GM19467 (cell line): Measurements from ENCODE around the gene TOMM20.
A peak's percentile ranks its signal among the peaks of the same experiment; 100 is the strongest.

ENCODE experiments used
- ATAC-seq: cut with Tn5 transposase; IDR thresholded peaks from one replicate; pipeline ENCODE4 v1.9.1; 2021; ENCODE audit warnings: mild to moderate bottlenecking, moderate library complexity; ENCODE audit not compliant: unreplicated experiment

The TOMM20 gene

DNA sequence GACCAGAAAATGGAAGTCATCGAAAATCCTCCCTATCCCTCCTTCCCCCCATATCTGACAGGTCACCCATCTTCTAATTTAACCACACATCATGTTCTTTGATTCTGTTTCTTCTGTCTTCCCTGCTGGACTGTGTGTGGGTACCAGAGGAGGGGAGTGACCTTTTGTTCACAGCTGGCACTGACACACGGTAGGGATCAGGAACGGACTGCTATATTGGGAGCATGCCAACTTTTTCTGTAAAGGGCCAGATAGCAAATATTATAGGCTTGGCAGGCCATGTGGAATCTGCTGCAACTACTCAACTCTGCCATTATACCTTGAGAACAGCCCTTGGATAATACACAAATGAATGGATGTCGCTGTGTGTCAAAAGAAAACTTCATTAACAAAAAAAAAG, 7.5 kb upstream of the TOMM20 start:
- no peak for ATAC-seq

DNA sequence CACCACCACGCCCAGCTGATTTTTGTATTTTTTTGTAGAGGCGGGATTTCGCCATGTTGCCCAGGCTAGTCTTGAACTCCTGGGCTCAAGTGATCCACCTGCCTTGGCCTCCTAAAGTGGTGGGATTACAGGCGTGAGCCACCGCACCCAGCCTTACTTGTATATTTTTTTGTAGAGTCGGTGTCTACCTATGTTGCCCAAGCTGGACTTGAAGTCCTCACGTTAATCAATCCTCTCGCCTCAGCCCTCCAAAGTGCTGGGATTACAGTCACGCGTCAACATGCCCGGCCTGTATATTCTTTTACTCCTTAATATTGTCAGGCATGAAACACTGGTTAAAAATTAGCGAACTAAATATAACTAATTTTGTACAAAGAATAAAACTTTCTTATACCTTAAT, 5.5 kb upstream of the TOMM20 start:
- ATAC-seq: no peak

DNA sequence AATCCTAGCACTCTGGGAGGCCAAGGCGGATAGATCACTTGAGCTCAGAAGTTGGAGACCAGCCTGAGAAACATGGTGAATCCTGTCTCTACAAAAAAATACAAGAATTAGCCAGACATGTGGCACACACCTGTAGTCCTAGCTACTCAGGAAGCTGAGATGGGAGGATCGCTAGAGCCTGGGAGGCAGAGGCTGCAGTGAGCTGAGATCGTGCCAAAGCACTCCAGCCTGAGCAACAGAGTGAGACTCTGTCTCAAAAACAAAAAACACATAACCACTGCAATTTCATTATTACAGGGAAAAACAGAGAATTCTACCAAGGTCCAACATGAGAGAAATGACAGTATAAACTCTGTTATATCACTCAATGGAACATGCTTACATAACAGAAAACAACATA, 4.4 kb upstream of the TOMM20 start:
- ATAC-seq: no peak

DNA sequence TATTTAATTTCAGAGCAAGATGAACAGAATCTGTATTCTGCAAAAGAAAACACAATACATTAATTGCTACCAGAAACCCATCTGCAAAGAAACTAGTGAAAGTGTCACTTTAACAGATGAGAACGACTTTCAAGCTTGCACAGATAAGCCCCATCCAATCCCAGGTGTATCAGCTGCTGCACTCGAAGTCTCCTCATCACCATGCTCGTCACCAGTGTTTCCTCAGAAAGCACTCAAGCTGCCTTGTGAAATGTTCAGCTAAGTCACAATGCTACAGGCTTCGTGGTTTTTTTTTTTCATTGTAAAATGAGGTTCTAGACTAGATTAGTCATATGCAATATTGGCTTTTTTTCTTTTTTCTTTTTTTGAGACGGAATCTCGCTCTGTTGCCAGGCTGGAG, 3.3 kb upstream of the TOMM20 start:
- no peak for ATAC-seq

DNA sequence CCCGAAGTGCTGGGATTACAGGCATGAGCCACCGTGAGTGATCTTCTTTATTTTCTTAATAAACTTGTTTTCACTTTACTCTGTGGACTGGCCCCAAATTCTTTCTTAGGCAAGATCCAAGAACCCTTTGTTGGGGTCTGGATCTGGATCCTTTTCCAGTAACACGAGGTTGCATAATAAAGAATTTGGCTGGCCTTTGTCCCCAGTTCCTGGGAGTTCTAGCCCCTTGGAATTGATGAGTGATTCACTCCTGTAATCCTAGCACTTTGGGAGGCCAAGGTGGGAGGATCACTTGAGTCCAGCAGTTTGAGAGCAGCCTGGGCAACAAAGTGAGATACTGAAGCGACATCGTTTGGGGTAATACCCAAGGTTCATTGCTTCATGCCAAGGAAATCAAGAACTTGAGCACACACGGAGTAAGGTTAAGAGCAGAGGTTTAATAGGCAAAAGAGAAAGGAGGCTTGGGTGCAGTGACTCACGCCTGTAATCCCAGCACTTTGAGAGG, 2.2 kb upstream of the TOMM20 start:
- no peak for ATAC-seq

DNA sequence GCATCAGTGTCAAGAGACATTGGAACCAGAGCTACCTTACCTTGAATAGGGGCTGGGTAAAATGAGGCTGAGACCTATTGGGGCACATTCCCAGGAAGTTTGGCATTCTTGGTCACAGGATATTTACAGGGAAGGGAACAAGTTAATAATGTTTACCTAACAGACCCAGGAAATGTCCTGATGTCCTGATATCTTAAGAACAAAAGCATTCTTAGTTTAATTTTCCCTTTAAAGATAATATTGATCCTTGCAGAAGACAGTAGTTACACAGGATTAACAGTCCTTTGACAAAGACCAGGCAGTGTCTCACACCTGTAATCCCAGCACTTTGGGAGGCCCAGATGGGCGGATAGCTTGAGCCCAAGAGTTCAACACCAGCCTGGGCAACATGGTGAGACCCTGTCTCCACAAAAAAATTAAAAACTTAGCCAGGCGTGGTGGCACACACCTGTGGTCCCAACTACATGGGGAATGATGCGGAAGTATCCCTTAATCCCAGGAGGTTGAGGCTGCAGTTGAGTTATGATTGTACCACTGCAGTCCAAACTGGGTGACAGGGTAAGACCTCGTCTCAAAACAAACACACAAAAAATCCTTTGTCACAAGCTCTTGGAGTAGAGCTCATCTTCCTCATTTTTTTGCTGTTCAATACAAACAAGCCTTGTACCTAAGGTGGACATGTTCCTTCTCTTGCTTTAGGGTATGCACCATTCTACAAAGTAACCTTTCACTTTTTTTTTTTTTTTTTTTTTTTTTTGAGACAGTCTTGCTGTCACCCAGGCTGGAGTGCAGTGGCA, 1.3 kb upstream of the TOMM20 start:
- ATAC-seq: no peak

DNA sequence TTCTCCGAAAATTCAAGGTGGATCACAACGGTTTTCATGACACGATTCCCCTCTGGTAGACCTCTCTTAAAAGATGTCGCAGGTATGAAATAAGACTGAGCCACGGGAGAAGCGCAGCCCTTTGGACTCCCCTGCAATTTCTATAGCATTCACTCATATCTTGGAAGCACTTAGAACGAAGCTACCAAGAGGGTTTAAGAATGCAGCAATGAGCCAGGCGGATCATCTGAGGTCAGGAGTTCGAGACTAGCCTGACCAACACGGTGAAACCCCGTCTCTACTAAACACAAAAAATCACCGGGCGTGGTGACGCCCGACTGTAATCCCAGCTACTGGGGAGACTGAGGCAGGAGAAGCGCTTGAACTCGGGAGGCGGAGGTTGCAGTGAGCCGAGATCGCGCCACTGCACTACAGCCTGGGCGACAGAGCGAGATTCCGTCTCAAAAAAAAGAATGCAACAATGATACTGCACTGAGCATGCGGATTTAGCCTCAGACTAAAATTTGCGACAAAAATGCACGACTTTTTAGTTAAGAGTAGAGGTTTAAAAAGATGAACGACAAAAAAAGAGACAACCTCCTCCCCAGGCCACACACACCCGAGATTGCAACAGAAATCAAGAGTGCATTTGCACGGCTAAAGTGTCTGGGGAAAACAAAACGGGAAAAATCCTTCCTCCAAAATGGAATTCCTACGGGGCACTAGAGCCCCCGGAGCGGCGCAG, 743 bp downstream of the TOMM20 start:
- no peak for ATAC-seq

DNA sequence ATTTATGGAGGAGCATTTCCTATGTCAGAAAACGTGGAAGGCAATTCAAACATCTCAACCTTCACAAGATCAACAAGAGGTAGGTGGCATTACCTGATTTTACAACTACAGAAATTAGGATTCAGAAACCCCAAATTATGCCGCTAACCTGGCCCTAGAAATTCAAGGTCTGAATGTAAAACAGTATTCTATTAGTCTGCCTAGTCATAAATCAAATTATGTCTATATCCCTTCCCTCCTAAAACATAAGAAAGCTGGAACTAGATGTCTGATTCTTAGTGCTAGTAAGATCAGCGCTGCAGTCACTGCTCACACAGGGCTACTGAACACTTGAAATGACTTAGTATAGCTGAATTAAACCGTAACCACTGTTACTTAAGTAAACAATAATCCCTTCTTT, 1.4 kb downstream of the TOMM20 start:
- no peak for ATAC-seq

DNA sequence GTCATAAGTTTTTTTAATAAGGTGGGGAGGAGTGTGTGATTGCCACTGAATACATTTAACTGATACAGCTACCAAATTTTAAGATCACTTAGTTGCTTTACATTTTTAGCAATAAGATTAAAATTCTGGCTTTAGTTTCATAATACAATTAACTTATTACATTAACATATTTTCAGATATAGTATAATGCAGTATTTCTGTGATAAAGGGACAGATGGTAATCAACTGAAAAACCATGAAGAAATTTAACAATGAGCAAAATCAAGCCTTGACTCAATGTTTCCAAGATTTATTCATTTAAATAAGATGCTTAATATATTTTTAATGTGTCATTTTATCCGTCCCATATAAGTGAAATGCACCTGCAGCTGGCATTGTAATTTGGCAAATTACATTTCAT, 4.0 kb downstream of the TOMM20 start:
- ATAC-seq: no peak

DNA sequence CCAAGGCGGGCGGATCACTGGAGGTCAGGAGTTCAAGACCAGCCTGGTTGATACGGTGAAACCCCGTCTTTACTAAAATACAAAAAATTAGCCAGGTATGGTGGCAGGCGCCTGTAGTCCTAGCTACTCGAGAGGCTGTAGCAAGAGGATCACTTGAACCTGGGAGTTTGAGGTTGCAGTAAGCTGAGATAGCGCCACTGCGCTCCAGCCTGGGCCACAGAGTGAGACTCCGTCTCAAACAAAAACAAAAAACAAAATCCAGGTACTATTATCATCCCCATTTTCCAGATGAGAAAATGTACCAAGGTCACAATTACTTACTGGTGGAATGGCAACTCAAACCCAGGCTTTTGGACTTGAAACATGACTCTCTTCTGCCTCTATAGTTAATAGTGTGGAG, 4.5 kb downstream of the TOMM20 start:
- no peak for ATAC-seq

DNA sequence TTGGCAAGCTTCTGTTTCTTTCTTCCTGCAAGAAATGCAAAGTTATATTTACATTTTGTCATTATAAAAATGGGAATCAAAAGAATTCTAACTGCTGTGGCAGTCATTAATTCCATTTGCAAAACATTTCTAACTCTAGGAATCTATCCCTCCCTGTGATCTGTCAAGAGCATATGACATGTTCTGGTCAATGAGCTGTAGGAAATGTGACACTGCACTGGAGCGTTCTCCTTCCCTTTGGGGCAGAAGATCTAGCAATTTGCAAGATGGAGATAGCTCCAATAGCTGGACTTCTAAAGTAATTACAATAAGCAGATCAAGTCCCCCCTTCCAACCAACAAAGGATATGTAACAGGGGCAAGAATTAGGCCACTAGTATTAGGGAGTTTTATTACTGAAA, 6.3 kb downstream of the TOMM20 start:
- ATAC-seq: no peak

DNA sequence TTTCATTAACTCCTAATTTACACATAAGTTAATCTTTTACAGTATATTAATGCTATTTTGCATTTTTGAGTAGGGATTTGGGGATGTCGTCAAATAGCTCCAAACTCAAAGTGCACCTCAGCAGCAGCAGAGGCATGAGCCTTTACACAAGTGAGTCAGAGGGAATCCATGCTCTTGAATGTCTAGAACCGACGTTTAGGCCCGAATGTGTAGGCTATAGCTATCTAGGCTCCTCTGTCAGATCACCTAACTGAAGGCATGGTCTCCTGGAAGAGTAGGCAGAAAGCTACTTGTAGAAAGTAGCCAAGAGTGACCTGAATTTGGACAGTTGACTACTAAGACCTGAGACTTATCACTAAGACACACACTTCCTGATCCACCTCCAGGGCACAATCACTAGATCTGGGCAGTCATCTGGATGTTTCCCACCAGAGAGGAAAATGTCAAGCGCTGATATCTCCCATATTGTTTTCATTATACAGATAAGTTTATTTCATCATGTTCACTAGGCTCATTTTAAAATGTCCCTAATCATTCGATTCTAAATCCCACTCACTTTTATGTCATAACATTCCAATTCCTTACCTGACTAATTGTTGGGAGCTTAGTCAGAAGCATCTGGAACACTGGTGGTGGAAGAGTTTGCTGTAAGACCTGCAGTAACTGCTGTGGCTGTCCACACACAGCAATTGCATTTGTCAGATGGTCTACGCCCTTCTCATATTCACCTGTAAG, 15.3 kb downstream of the TOMM20 start:
- no peak for ATAC-seq

DNA sequence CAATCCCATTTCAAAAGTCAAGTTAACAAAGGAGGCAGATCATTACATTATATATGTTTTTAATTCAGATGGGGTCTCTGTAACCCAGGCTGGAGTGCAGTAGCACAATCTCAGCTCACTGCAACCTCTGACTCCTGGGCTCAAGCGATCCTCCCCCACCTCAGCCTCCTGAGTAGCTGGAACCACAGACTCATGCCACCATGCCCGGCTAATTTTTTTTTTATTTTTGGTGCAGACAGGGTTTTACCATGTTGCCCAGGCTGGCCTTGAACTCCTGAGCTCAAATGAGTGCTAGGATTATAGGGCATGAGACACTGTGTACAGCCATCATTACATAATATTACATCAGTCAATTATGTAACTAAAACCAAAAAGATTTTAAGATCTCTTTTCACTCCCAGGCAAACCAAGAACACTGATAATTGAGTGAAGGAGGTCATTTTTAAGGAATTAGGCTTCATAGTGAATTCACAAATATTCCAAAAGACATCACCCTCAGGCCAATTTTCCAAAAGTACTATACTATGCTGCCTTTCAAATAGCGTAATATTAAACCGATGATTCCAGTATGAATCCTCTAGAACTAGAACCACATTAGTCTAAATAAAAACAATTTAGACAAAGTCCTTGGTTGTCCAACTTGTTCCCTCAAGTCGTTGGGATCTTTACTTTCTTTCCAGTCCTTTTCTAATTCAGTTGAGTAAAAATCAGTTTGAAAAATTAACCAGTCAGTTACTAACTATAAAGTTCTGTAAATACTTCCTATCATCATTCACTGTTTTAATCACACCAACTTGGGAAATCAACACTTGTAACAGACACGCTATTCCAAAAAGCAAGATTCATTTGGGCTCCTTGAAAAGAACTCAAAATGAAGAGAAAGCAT, 16.1 kb downstream of the TOMM20 start:
- no peak for ATAC-seq

DNA sequence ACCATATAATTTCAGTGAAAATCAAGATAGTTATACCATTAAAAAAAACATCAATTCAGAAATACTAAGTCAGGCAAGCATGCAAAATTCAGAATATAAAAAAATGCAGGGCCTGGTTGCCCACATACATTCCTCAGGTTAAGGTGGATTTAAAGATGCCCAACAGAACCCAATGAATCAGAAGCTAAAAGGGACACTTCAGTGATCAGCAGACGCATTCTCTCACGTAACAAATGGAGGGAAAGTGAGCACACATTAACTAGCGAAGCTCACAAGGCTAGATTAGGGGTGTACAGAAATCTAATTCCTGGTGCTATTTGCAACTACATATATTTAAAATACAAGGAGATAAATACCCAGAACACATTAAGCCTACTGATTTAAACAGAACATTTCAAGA, 17.5 kb downstream of the TOMM20 start:
- no peak for ATAC-seq

DNA sequence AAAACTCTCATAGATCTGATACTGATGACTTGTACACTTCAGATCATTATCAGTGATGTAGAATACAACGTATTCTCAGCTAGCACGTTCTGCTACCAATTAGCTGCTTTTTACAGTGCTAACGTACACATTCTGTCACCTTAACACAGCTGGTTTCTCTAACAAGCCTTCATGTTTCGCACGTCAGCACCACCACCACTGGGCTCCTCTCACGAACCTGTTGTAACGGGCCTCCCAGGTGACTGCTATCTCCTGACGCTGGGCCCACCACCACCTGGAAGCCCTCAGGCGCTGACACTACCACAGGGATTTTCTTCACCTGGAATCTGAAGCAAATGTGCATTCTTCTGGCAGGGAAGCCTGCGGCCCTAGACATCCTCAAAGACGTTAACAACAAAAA, 19.8 kb downstream of the TOMM20 start:
- ATAC-seq: no peak

DNA sequence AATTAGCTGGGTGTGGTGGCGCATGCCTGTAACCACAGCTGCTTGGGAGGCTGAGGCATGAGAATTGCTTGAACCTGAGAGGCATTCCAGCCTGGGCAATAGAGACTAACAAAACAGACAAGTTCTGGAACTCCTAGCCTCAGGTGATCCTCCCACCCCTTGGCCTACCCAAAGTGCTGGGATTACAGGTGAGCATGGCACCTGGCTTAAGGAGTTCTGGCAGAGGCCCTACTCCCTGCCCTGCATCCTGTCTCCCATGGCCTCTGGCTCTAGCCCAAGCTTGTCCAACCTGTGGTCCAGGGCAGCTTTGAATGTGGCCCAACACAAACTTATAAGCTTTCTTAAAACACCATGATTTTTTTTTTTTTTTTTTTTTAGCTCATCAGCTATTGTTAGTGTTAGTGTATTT, 20.4 kb downstream of the TOMM20 start:
- ATAC-seq: no peak

DNA sequence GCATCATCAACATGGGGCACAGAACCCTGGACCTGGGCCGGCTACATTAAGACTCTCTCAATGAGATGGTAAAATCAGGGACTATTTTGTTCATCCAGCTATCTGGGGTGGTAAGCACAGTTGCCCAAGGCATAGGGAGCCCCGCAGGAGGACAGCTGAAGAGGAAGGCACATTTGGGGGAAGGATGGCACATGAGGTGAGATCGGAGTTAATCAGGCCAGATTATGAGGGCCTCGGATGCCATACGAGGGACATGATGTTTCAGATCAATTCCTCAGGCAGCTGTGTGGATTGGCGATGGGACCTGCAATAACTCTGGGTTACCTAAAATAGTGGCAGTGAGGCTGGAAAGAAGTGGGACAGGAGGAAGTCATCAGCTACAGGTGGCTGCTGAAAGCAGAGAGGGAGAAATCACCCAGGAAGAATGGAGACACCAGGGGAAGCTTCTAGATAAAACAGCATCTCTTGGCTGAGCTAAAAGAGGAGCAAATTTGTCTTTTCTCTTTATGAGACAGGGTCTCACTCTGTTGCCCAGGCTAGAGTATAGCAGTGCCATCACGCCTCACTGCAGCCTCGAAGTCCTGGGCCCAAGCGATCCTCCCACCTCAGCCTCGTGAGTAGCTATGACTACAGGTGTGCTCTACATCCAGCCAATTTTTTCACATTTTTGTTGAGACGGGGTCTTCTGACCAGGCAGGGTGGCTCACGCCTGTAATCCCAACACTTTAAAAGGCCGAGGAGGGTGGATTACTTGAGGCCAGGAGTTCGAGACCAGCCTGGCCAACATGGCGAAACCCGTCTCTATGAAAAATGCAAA, 21.1 kb downstream of the TOMM20 start:
- ATAC-seq: no peak

DNA sequence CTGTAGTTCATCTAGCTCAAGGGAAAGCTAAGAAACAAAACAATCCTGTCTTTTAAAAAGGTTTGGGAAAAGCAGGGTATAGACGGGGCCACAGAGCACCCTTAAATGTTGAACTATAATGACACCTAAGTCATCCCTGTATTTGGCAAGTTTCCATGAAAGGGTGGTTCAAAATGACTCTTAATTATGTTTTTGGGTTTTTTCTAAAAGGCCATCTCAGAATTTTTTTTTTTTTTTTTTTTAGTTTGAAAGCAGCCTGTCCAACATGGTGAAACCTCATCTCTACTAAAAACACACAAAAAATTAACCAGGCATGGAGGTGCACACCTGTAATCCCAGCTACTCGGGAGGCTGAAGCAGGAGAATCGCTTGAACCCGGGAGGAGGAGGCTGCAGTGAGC, 22.2 kb downstream of the TOMM20 start:
- ATAC-seq: no peak

DNA sequence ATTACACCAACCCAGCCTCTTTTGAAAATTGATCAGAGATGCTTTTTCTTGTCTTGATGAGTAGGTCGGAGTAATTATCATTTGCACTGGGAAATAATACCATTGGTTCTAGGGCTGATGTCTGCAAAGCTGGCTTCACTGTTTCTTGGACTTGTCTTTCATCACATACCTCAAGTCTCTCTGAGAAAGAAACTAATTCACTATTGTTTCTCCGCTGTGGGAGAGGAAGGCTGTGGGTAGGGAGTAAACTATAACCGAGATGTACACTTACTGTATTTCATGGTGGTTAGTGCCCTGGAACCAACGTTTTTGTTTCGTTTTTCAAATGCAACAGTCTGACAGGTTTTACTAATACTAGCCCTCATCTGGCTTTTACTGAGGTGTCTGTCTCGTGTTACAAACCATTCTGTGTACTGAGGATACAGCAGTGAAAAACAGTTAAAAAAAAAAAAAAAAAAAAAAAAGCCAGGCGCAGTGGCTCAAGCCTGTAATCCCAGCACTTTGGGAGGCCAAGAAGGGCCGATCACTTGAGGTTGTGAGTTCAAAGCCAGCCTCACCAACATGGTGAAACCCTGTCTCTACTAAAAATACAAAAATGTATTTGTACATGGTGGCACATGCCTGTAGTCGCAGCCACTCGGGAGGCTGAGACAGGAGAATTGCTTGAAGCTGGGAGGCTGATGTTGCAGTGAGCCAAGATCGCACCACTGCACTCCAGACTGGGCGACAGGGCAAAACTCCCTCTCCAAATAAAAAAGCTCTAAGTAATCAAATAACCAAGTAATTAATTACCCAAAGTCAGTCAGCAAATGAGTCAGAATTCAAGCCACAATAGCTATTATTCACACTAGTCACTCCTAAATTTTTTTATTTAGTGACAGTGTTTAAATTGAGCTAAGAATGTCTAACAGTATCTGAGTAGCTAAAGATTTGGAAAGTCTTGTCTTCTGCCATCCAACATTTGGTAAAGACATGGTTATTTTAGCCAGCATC, 23.3 kb downstream of the TOMM20 start:
- peak; percentile 81 for ATAC-seq
